Spleen (tissue), 7 donors: ENCODE measurements around the gene NIPAL4.

Experiments used
- POLR2A ChIP-seq, 3 donors: fragments of 450-650 bp; IDR thresholded peaks; one replicate each; pipeline ENCODE4 v1.5.1; 2017; ENCODE audit warnings: antibody characterized with exemption in 3 of 3, mild to moderate bottlenecking in 1 of 3
- TF ChIP-seq, protein P1 (sequence below), 11 experiments: fragments of 200-600 bp in 7 of 11; fragments of 450-650 bp in 4 of 11; sonication (generic) in 4 of 11; IDR thresholded peaks in 8 of 11; conservative IDR thresholded peaks in 3 of 11; 1 replicate in 7 of 11; 2 replicates in 4 of 11; pipeline versions ENCODE4 v1.4.0 to v1.8.0; 2016 to 2021; ENCODE audit warnings: antibody characterized with exemption in 11 of 11, inconsistent platforms in 4 of 11, mild to moderate bottlenecking in 1 of 11
- donor health status: DM: no; HTN: no; CAD: no; lungs with moderate emphysema.
- donor health status: DM: no; HTN: no; CAD: no.
- donor health status: DM: no; HTN: no; CAD: no.

DNA sequence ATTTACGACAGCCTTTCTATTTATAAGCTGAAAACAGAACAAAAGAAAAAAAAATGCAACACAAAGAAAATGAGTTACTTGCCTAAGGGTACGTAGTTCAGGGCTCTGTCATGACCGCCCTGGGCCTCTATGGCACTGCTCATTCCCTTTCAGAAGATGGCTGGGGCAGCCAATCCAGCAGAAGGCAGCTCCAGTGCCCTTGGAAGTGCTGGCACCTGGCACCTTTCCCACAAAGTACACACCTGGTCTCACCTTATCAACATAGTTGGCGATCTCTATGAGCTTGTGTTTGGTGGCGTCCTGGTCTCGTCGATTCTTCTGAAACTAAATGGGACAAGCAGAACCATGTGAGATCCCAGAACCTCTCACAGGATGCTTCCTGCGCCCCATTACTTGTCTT is 53.2 kb downstream of the NIPAL4 start:
- TF ChIP-seq, protein P1, sequence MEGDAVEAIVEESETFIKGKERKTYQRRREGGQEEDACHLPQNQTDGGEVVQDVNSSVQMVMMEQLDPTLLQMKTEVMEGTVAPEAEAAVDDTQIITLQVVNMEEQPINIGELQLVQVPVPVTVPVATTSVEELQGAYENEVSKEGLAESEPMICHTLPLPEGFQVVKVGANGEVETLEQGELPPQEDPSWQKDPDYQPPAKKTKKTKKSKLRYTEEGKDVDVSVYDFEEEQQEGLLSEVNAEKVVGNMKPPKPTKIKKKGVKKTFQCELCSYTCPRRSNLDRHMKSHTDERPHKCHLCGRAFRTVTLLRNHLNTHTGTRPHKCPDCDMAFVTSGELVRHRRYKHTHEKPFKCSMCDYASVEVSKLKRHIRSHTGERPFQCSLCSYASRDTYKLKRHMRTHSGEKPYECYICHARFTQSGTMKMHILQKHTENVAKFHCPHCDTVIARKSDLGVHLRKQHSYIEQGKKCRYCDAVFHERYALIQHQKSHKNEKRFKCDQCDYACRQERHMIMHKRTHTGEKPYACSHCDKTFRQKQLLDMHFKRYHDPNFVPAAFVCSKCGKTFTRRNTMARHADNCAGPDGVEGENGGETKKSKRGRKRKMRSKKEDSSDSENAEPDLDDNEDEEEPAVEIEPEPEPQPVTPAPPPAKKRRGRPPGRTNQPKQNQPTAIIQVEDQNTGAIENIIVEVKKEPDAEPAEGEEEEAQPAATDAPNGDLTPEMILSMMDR (IDR thresholded peaks at IDR 0.05 in 8 of 11, conservative IDR thresholded peaks at IDR 0.05 in 3 of 11), result no peak
- no peak for TF ChIP-seq POLR2A (IDR thresholded peaks at IDR 0.05)
